CD14-positive monocyte (primary cell): ENCODE results near the gene FAP. TPM values are rescaled to one million over a fixed set of nuclear protein-coding genes. Genes with fewer than 3 reads are reported as not detected.

Source experiments
- DNase-seq, 3 donors: peaks; one replicate each; pipeline ENCODE4 v3.0.0-alpha.2; 2011 to 2022
- H2AFZ ChIP-seq: 2 replicates; pipeline ENCODE4 v1.6.0; 2012; ENCODE audit warnings: mild to moderate bottlenecking, low read depth, low read length, inconsistent platforms; ENCODE audit not compliant: insufficient read depth, poor library complexity, severe bottlenecking
- H3K27ac ChIP-seq, 2 donors: 1 replicate in 1 of 2; 2 replicates in 1 of 2; pipeline ENCODE4 v1.5.1; 2012 to 2013; ENCODE audit warnings: low read length in 2 of 2, control low read depth in 1 of 2, inconsistent platforms in 1 of 2, low read depth in 1 of 2, mild to moderate bottlenecking in 1 of 2
- H3K27me3 ChIP-seq, 2 donors: one replicate each; pipeline versions ENCODE4 v1.6.0 to v1.6.1; 2011 to 2013; ENCODE audit warnings: low read length in 2 of 2; ENCODE audit not compliant: control insufficient read depth in 2 of 2, insufficient read depth in 2 of 2
- H3K36me3 ChIP-seq, 2 donors: replicated peaks in 1 of 2; 1 replicate in 1 of 2; 2 replicates in 1 of 2; pipeline versions ENCODE4 v1.5.1 to v1.6.1; 2012 to 2013; ENCODE audit warnings: low read length in 2 of 2, control low read depth in 1 of 2, inconsistent platforms in 1 of 2, mild to moderate bottlenecking in 1 of 2; ENCODE audit not compliant: insufficient read depth in 2 of 2, control insufficient read depth in 1 of 2
- H3K4me1 ChIP-seq, 2 donors: 1 replicate in 1 of 2; 2 replicates in 1 of 2; pipeline versions ENCODE4 v1.5.1 to v1.6.1; 2012 to 2013; ENCODE audit warnings: low read length in 2 of 2, control low read depth in 1 of 2, inconsistent platforms in 1 of 2, mild to moderate bottlenecking in 1 of 2, moderate library complexity in 1 of 2; ENCODE audit not compliant: insufficient read depth in 2 of 2, control insufficient read depth in 1 of 2
- H3K4me2 ChIP-seq: replicated peaks from 2 replicates; pipeline ENCODE3; 2012; ENCODE audit warnings: low read length, moderate library complexity, mild to moderate bottlenecking; ENCODE audit not compliant: poor library complexity, severe bottlenecking; ENCODE audit errors: extremely low read depth
- H3K4me3 ChIP-seq, 3 experiments: fragments of 200-600 bp in 1 of 3; sonication (generic) in 1 of 3; replicated peaks in 1 of 3; 1 replicate in 2 of 3; 2 replicates in 1 of 3; pipeline ENCODE4 v1.5.1; 2011 to 2013; ENCODE audit warnings: low read length in 3 of 3, mild to moderate bottlenecking in 3 of 3, control low read depth in 2 of 3, low read depth in 2 of 3, inconsistent platforms in 1 of 3, moderate library complexity in 1 of 3
- H3K79me2 ChIP-seq: 2 replicates; pipeline ENCODE4 v1.6.0; 2012; ENCODE audit warnings: mild to moderate bottlenecking, control low read depth, inconsistent platforms, low read length, moderate library complexity; ENCODE audit not compliant: insufficient read depth
- H3K9ac ChIP-seq: 2 replicates; pipeline ENCODE4 v1.6.0; 2017; ENCODE audit warnings: low read length, mild to moderate bottlenecking; ENCODE audit not compliant: insufficient read depth, poor library complexity, severe bottlenecking
- H3K9me3 ChIP-seq, 2 donors: replicated peaks in 1 of 2; 1 replicate in 1 of 2; 2 replicates in 1 of 2; pipeline versions ENCODE4 v1.5.1 to v1.6.1; 2012 to 2013; ENCODE audit warnings: low read length in 2 of 2, control low read depth in 1 of 2; ENCODE audit not compliant: control insufficient read depth in 1 of 2, insufficient read depth in 1 of 2
- H4K20me1 ChIP-seq: 2 replicates; pipeline ENCODE4 v1.6.0; 2012; ENCODE audit warnings: mild to moderate bottlenecking, low read length, control low read depth, moderate library complexity; ENCODE audit not compliant: insufficient read depth
- H3K27ac Mint-ChIP-seq, 7 donors: one replicate each; pipeline ENCODE4 v1.8.0; 2020; ENCODE audit warnings: mild to moderate bottlenecking in 7 of 7, mixed read lengths in 7 of 7, moderate library complexity in 6 of 7, inconsistent platforms in 2 of 7
- H3K27me3 Mint-ChIP-seq, 3 donors: one replicate each; pipeline ENCODE4 v1.8.0; 2021 to 2022; ENCODE audit warnings: low read depth in 3 of 3, mild to moderate bottlenecking in 3 of 3, mixed read lengths in 3 of 3, moderate library complexity in 3 of 3, inconsistent platforms in 1 of 3
- H3K36me3 Mint-ChIP-seq, 2 donors: one replicate each; pipeline ENCODE4 v1.8.0; 2020; ENCODE audit warnings: mixed read lengths in 2 of 2, inconsistent platforms in 1 of 2, mild to moderate bottlenecking in 1 of 2
- H3K4me1 Mint-ChIP-seq: one replicate; pipeline ENCODE4 v1.8.0; 2020; ENCODE audit warnings: mild to moderate bottlenecking, mixed read lengths
- H3K4me3 Mint-ChIP-seq, 2 donors: one replicate each; pipeline ENCODE4 v1.8.0; 2020; ENCODE audit warnings: mild to moderate bottlenecking in 2 of 2, mixed read lengths in 2 of 2, moderate library complexity in 1 of 2
- H3K9me3 Mint-ChIP-seq, 7 donors: one replicate each; pipeline ENCODE4 v1.8.0; 2020 to 2022; ENCODE audit warnings: mixed read lengths in 7 of 7, mild to moderate bottlenecking in 6 of 7, moderate library complexity in 6 of 7, inconsistent platforms in 2 of 7
- WGBS: methylation state at CpG from one replicate; pipeline ENCODE4 v1.1.5; 2013; ENCODE audit warnings: missing lambda C conversion rate; ENCODE audit not compliant: insufficient coverage; 5-methylcytosine and 5-hydroxymethylcytosine counted together
- intact Hi-C, 2 donors: fragments of 100-400 bp; cut with micrococcal nuclease; formaldehyde crosslinking; loops; one replicate each; pipeline versions ENCODE4 v1.15.0 to v1.15.1; 2023
- polyA plus RNA-seq, 3 donors: library from polyadenylated mRNA; depleted of rRNA in 1 of 3; unstranded in 2 of 3; stranded (reverse) in 1 of 3; fragments of 300-500 nt in 2 of 3; fragments of >200 nt in 1 of 3; fragmentation: Illumina TruSeq in 2 of 3; gene quantifications; 1 replicate in 2 of 3; 2 replicates in 1 of 3; pipeline ENCODE4 v1.2.3, GENCODE V29; 2012 to 2021
- TF ChIP-seq, protein P1 (sequence below): fragments of 200-600 bp; IDR thresholded peaks from one replicate; pipeline ENCODE4 v1.8.0; 2022; ENCODE audit warnings: antibody characterized with exemption, mild to moderate bottlenecking

FAP gene
- polyA plus RNA-seq, 3 donors = not detected

DNA sequence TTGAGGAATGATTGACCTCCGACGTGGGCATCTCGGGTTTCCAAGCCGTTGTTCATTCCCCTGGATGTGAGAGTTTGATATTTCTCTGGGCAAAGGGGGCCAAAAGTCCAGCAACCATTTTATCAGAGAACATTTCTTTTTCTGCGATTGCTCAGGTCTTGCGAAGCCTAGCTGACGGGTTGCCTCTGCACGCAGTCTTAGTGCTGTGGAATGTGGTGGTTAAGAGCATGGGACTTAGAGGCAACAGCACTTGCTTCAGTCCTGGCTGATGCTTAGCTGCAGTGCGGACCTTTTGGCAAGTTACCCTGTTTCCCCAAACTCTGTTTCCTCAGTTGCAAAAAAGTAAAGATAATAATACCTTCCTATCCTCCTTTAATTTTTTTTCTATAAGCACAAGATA, 45.0 kb downstream of the FAP start:
- TF ChIP-seq, protein P1, sequence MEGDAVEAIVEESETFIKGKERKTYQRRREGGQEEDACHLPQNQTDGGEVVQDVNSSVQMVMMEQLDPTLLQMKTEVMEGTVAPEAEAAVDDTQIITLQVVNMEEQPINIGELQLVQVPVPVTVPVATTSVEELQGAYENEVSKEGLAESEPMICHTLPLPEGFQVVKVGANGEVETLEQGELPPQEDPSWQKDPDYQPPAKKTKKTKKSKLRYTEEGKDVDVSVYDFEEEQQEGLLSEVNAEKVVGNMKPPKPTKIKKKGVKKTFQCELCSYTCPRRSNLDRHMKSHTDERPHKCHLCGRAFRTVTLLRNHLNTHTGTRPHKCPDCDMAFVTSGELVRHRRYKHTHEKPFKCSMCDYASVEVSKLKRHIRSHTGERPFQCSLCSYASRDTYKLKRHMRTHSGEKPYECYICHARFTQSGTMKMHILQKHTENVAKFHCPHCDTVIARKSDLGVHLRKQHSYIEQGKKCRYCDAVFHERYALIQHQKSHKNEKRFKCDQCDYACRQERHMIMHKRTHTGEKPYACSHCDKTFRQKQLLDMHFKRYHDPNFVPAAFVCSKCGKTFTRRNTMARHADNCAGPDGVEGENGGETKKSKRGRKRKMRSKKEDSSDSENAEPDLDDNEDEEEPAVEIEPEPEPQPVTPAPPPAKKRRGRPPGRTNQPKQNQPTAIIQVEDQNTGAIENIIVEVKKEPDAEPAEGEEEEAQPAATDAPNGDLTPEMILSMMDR = no peak
- H4K20me1 ChIP-seq = no peaks in the 10 kb centered on the region
- no peaks in the 10 kb centered on the region for H3K4me1 ChIP-seq
- no peak overlapping the region for H3K9ac ChIP-seq
- no peaks in the 10 kb centered on the region for H3K79me2 ChIP-seq
- DNase-seq = no peak
- no peak overlapping the region for H3K27ac Mint-ChIP-seq
- intact Hi-C loops = no loop called here
- H3K36me3 ChIP-seq = no peaks in the 10 kb centered on the region
- peaks cover 0 to 2% (median 0%) of the 10 kb centered on the region in 7 donors for H3K9me3 Mint-ChIP-seq
- no peaks in the 10 kb centered on the region for H3K4me1 Mint-ChIP-seq
- H3K4me2 ChIP-seq = no peak overlapping the region
- no peak overlapping the region for H3K4me3 ChIP-seq
- H3K36me3 Mint-ChIP-seq = no peaks in the 10 kb centered on the region
- H3K27me3 Mint-ChIP-seq = peaks cover 0 to 2% (median 2%) of the 10 kb centered on the region in 3 donors
- H3K27ac ChIP-seq = no peak overlapping the region
- no CpG with 5 or more reads among the region's 9 CpGs for WGBS
- no peak overlapping the region for H2AFZ ChIP-seq
- no peaks in the 10 kb centered on the region for H3K27me3 ChIP-seq
- no peaks in the 10 kb centered on the region for H3K9me3 ChIP-seq
- no peak overlapping the region for H3K4me3 Mint-ChIP-seq

DNA sequence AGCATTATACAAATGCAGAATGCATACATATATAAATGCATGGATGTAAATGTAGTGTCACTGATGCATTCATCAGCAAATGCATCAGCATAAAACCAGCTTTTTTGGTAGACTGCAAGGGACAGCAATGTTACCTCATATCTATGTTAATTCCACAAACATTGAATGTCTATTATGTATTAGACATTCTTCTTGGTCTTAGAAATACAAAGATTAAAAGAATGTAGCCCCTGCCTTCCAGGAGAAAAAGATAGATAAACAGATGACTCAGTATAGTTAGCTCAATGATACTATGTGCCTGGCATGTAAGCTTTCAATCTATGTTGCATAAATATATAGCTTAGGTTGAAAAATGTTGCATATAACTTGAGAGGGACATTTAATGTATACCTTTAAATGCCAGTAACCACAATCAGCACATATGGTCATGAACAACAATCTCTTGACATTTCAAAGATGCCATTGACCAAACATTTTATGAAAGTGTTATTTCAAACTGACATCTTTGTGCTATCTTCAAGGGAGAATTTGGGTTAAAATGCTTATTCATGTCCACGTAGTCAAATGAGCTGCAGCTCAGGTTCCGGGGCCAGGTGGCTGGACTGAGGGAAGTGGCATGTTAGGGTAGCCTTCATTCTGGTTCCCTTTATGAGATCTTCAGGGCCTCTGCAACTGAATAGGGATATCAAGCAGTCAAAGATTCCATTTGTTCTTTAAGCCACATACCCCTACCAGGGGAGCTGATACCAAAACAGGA, 46.0 kb downstream of the FAP start:
- Histone ChIP-seq H2AFZ (no peak overlapping the region), H3K27ac (no peak overlapping the region), H3K9me3 (no peaks in the 10 kb centered on the region), H3K36me3 (no peaks in the 10 kb centered on the region), H3K4me3 (no peak overlapping the region), H3K4me1 (no peaks in the 10 kb centered on the region), H3K27me3 (no peaks in the 10 kb centered on the region), H3K9ac (no peak overlapping the region), H4K20me1 (no peaks in the 10 kb centered on the region), H3K79me2 (no peaks in the 10 kb centered on the region), H3K4me2 (no peak overlapping the region)
- H3K9me3 Mint-ChIP-seq = peaks cover 0 to 2% (median 0%) of the 10 kb centered on the region in 7 donors
- H3K4me3 Mint-ChIP-seq = no peak overlapping the region
- H3K4me1 Mint-ChIP-seq = no peaks in the 10 kb centered on the region
- H3K27ac Mint-ChIP-seq = no peak overlapping the region
- no peaks in the 10 kb centered on the region for H3K36me3 Mint-ChIP-seq
- intact Hi-C loops = no loop called here
- DNase-seq = no peak
- no CpG with 5 or more reads among the region's 2 CpGs for WGBS
- TF ChIP-seq, protein P1 = no peak
- H3K27me3 Mint-ChIP-seq = peaks cover 0 to 5% (median 2%) of the 10 kb centered on the region in 3 donors
